ENCODE results near the gene PRPF40A.

Gene PRPF40A

GRCh38 chr2:152637251-152637650, 80.0 kb downstream of the PRPF40A start (continued):
- no peak for TF ChIP-seq ZNF585B (tag by site-specific recombination; IDR thresholded peaks at IDR 0.05)
- no peak for TF ChIP-seq ZNF391 (tag by site-specific recombination; IDR thresholded peaks at IDR 0.05; ENCODE audit: borderline replicate concordance, low read depth)
- no peak for TF ChIP-seq ZBTB48 (tag by site-specific recombination; IDR thresholded peaks at IDR 0.05)
- no peak for TF ChIP-seq ZNF266 (tag by site-specific recombination; IDR thresholded peaks at IDR 0.05; ENCODE audit: low read depth)
- TF ChIP-seq SCRT2 (tag by site-specific recombination; IDR thresholded peaks at IDR 0.05), result no peak
- TF ChIP-seq ZNF701 (tag by site-specific recombination; IDR thresholded peaks at IDR 0.05), result no peak

- Histone ChIP-seq H3K36me3 (ENCODE audit: control insufficient read depth in 2 of 2, insufficient read depth in 1 of 2, low read length in 2 of 2) (peaks cover 0 to 75% of the 10 kb centered on the region in 2 experiments; a peak in 2 of 3 replicates), H3K4me3 (ENCODE audit: low read depth, low read length) (no peak overlapping the region), H3K9me3 (ENCODE audit: control insufficient read depth, insufficient read depth, low read depth, low read length) (no peaks in the 10 kb centered on the region), H3K4me1 (ENCODE audit: control insufficient read depth, insufficient read depth, low read length) (no peaks in the 10 kb centered on the region), H3K27ac (ENCODE audit: extremely low read depth, low read depth, low read length) (no peak overlapping the region)
- TF ChIP-seq ZNF416 (tag by site-specific recombination; IDR thresholded peaks at IDR 0.05), result no peak
- no peak for TF ChIP-seq ZNF585B (tag by site-specific recombination; IDR thresholded peaks at IDR 0.05)
- no peak for TF ChIP-seq ZNF404 (tag by site-specific recombination; IDR thresholded peaks at IDR 0.05)
- peak; percentile 60; the same call in 1 of the 2 replicates for TF ChIP-seq CTCF (tag by site-specific recombination; IDR thresholded peaks at IDR 0.05)
- peak; percentile 42; the same call in 1 of the 2 replicates for TF ChIP-seq ZNF2 (tag by site-specific recombination; IDR thresholded peaks at IDR 0.05)
- TF ChIP-seq ZNF654 (tag by site-specific recombination; IDR thresholded peaks at IDR 0.05; ENCODE audit: low read depth), result peak; percentile 58
- TF ChIP-seq, protein P1, sequence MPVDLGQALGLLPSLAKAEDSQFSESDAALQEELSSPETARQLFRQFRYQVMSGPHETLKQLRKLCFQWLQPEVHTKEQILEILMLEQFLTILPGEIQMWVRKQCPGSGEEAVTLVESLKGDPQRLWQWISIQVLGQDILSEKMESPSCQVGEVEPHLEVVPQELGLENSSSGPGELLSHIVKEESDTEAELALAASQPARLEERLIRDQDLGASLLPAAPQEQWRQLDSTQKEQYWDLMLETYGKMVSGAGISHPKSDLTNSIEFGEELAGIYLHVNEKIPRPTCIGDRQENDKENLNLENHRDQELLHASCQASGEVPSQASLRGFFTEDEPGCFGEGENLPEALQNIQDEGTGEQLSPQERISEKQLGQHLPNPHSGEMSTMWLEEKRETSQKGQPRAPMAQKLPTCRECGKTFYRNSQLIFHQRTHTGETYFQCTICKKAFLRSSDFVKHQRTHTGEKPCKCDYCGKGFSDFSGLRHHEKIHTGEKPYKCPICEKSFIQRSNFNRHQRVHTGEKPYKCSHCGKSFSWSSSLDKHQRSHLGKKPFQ (tag by site-specific recombination; IDR thresholded peaks at IDR 0.05), result 0 out of 2 replicates have a peak, but pooled peaks have one; percentile 60
- ChIA-PET POLR2A (interaction anchor here (1.7 kb wide), 1 partner anchor 460 kb away, joined by 10 read pairs; the partner anchor contains the start of gene STAM2), CTCF (interaction anchor here (0.5 to 4.4 kb wide), 58 partner anchors 9 to 661 kb away, joined by 3 to 34 read pairs (median 4); partner anchors contain the start of gene STAM2)
These were observed 81.5 kb downstream of the PRPF40A start for GRCh38 chr2:152635635-152636298.

- Histone ChIP-seq H3K27ac (ENCODE audit: extremely low read depth, low read depth, low read length) (no peak overlapping the region), H3K36me3 (ENCODE audit: control insufficient read depth in 2 of 2, insufficient read depth in 1 of 2, low read length in 2 of 2) (peaks cover 0 to 72% of the 10 kb centered on the region in 2 experiments), H3K4me1 (ENCODE audit: control insufficient read depth, insufficient read depth, low read length) (no peaks in the 10 kb centered on the region), H3K4me3 (ENCODE audit: low read depth, low read length) (no peak overlapping the region), H3K9me3 (ENCODE audit: control insufficient read depth, insufficient read depth, low read depth, low read length) (no peaks in the 10 kb centered on the region)
- ChIA-PET CTCF (interaction anchor here (4.4 kb wide), 1 partner anchor 13 kb away, joined by 34 read pairs; no protein-coding TSS in a partner anchor), POLR2A (no interaction called here)
- no peak for TF ChIP-seq ZNF664 (tag by site-specific recombination; IDR thresholded peaks at IDR 0.05)
- TF ChIP-seq ZBTB26 (tag by site-specific recombination; optimal IDR thresholded peaks at IDR 0.05), result no peak
- no peak for TF ChIP-seq ZEB2 (tag by site-specific recombination; IDR thresholded peaks at IDR 0.05)
- TF ChIP-seq ZNF585B (tag by site-specific recombination; IDR thresholded peaks at IDR 0.05), result no peak
- TF ChIP-seq ZNF354C (tag by site-specific recombination; IDR thresholded peaks at IDR 0.05; ENCODE audit: borderline replicate concordance, low read depth), result no peak
- TF ChIP-seq ZNF544 (tag by site-specific recombination; IDR thresholded peaks at IDR 0.05), result no peak
- no peak for TF ChIP-seq ZNF155 (tag by site-specific recombination; IDR thresholded peaks at IDR 0.05)
- no peak for TF ChIP-seq ZNF747 (tag by site-specific recombination; IDR thresholded peaks at IDR 0.05)
These were observed 84.5 kb downstream of the PRPF40A start for GRCh38 chr2:152632736-152633135.
